GM10248 (cell line): ENCODE results near the gene TECPR1.
A peak's percentile ranks its signal among the peaks of the same experiment; 100 is the strongest.

ENCODE experiments used
- CTCF ChIA-PET: fragments of 300-600 bp; sonication (Branson Sonifier 250); formaldehyde crosslinking; extraction: SDS; loops from one replicate; lab custom pipeline; 2021; ENCODE audit warnings: antibody characterized with exemption; lab: Yijun Ruan, JAX
- POLR2A ChIA-PET: fragments of 350-650 bp; sonication (Branson Sonifier 250); formaldehyde crosslinking; extraction: SDS; loops from one replicate; lab custom pipeline; 2020; ENCODE audit warnings: antibody characterized with exemption; lab: Yijun Ruan, JAX
- DNase-seq: peaks from one replicate; pipeline ENCODE4 v3.0.0; 2012; ENCODE audit errors: extremely low spot score
- TF ChIP-seq, protein P1 (sequence below): IDR thresholded peaks from 2 replicates; pipeline ENCODE4 v1.5.1; 2012; ENCODE audit warnings: mild to moderate bottlenecking, low read depth; ENCODE audit errors: extremely low read depth, missing control alignments, control extremely low read depth

Gene TECPR1

GRCh38 chr7:98254516-98254915 is 2.5 kb upstream of the TECPR1 start:
- ChIA-PET POLR2A (no interaction called here), CTCF (interaction anchor here (0.6 to 1.1 kb wide), 4 partner anchors 11 to 86 kb away, joined by 3 to 4 read pairs (median 4); no protein-coding TSS in a partner anchor)
- DNase-seq: no peak
- TF ChIP-seq, protein P1, sequence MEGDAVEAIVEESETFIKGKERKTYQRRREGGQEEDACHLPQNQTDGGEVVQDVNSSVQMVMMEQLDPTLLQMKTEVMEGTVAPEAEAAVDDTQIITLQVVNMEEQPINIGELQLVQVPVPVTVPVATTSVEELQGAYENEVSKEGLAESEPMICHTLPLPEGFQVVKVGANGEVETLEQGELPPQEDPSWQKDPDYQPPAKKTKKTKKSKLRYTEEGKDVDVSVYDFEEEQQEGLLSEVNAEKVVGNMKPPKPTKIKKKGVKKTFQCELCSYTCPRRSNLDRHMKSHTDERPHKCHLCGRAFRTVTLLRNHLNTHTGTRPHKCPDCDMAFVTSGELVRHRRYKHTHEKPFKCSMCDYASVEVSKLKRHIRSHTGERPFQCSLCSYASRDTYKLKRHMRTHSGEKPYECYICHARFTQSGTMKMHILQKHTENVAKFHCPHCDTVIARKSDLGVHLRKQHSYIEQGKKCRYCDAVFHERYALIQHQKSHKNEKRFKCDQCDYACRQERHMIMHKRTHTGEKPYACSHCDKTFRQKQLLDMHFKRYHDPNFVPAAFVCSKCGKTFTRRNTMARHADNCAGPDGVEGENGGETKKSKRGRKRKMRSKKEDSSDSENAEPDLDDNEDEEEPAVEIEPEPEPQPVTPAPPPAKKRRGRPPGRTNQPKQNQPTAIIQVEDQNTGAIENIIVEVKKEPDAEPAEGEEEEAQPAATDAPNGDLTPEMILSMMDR: no peak

DNA sequence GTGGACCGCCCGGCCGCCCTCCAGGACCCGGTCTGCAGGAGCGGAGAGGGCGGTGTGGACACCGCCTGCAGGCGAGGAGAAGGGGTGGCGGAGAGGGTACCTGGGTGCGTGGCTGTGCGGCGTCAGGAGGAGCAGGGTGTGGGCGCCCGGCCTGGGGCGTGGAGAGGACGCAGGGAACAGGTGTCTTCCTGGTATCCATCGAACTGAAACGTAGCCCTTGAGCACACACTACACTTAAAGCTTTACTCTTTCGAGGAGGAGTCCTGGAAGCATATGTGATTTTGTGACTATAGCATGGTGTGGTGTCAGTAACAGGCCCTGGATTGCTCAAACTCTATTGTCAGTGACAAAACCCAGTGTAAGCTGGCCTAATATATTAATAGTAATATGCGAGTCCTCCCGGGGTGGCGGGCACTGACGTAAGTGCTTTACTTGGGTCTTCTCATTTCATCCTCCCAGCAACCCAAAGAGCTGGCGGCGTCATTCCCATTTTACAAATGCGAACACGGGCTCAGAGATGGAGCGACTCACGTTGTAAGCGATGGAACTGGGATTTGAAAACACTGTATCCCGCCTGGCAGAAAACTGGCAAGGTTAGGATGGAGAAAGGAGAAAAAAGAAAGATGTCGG is 508 bp upstream of the TECPR1 start:
- POLR2A ChIA-PET: no interaction called here
- no peak for DNase-seq
- CTCF ChIA-PET: interaction anchor here (0.7 to 1.6 kb wide), 6 partner anchors 10 to 231 kb away, joined by 3 to 5 read pairs (median 4); partner anchors contain the start of gene BAIAP2L1
- TF ChIP-seq, protein P1: no peak

- TF ChIP-seq, protein P1: no peak
- ChIA-PET CTCF (interaction anchor here (1.4 to 2.2 kb wide), 2 partner anchors 16 to 82 kb away, joined by 6 to 13 read pairs; no protein-coding TSS in a partner anchor), POLR2A (no interaction called here)
- peak; percentile 48 for DNase-seq
These were observed 816 bp downstream of the TECPR1 start for GRCh38 chr7:98251231-98251600.

GRCh38 chr7:98250789-98251188 is 1.2 kb downstream of the TECPR1 start:
- CTCF ChIA-PET: interaction anchor here (0.9 to 2.2 kb wide), 4 partner anchors 9 to 171 kb away, joined by 4 to 13 read pairs (median 5); no protein-coding TSS in a partner anchor
- TF ChIP-seq, protein P1: no peak
- POLR2A ChIA-PET: no interaction called here
- DNase-seq: peak; percentile 68

GRCh38 chr7:98249106-98249505 is 2.9 kb downstream of the TECPR1 start:
- TF ChIP-seq, protein P1: no peak
- ChIA-PET POLR2A (no interaction called here), CTCF (no interaction called here)
- no peak for DNase-seq

- TF ChIP-seq, protein P1: no peak
- CTCF ChIA-PET: no interaction called here
- no peak for DNase-seq
- POLR2A ChIA-PET: no interaction called here
These were observed 3.9 kb downstream of the TECPR1 start for GRCh38 chr7:98248156-98248555.
